HEK293 (cell line): Measurements from ENCODE around the gene KIAA1755.

Experiments
- AEBP2 ChIP-seq: fragments of 450-650 bp; formaldehyde crosslinking; IDR thresholded peaks from 2 replicates; pipeline ENCODE4 v1.5.1; 2016; ENCODE audit warnings: missing biosample characterization, missing genetic modification characterization, borderline replicate concordance
- GFI1B ChIP-seq: fragments of 450-650 bp; formaldehyde crosslinking; IDR thresholded peaks from 2 replicates; pipeline ENCODE4 v1.5.1; 2016; ENCODE audit warnings: missing biosample characterization, missing genetic modification characterization
- GLI2 ChIP-seq: fragments of 450-650 bp; formaldehyde crosslinking; IDR thresholded peaks from 2 replicates; pipeline ENCODE4; 2017; ENCODE audit warnings: missing biosample characterization, missing genetic modification characterization, low read depth, borderline replicate concordance
- KLF8 ChIP-seq: fragments of 450-650 bp; formaldehyde crosslinking; IDR thresholded peaks from 2 replicates; pipeline ENCODE4 v1.5.1; 2016; ENCODE audit warnings: missing biosample characterization, missing genetic modification characterization
- WT1 ChIP-seq: fragments of 450-650 bp; formaldehyde crosslinking; IDR thresholded peaks from 2 replicates; pipeline ENCODE4 v1.5.1; 2016; ENCODE audit warnings: missing biosample characterization, missing genetic modification characterization
- ZBTB20 ChIP-seq: fragments of 450-650 bp; formaldehyde crosslinking; IDR thresholded peaks from 2 replicates; pipeline ENCODE4 v1.5.1; 2016; ENCODE audit warnings: missing biosample characterization, missing genetic modification characterization
- ZFHX2 ChIP-seq: fragments of 450-650 bp; formaldehyde crosslinking; conservative IDR thresholded peaks from 2 replicates; pipeline ENCODE4 v1.5.1; 2016; ENCODE audit warnings: missing biosample characterization, missing genetic modification characterization
- ZFP3 ChIP-seq: fragments of 450-650 bp; formaldehyde crosslinking; IDR thresholded peaks from 2 replicates; pipeline ENCODE4 v1.5.1; 2016; ENCODE audit warnings: low read depth, missing biosample characterization, missing genetic modification characterization
- ZFP69B ChIP-seq: fragments of 450-650 bp; formaldehyde crosslinking; IDR thresholded peaks from 2 replicates; pipeline ENCODE4 v1.5.1; 2016; ENCODE audit warnings: missing biosample characterization, missing genetic modification characterization
- ZNF112 ChIP-seq: fragments of 450-650 bp; formaldehyde crosslinking; IDR thresholded peaks from 2 replicates; pipeline ENCODE4 v1.5.0; 2017; ENCODE audit warnings: missing biosample characterization, missing genetic modification characterization
- ZNF146 ChIP-seq: fragments of 450-650 bp; formaldehyde crosslinking; IDR thresholded peaks from 2 replicates; pipeline ENCODE4 v1.5.1; 2016; ENCODE audit warnings: missing biosample characterization, missing genetic modification characterization
- ZNF157 ChIP-seq: fragments of 450-650 bp; formaldehyde crosslinking; IDR thresholded peaks from 2 replicates; pipeline ENCODE4 v1.5.1; 2016; ENCODE audit warnings: missing biosample characterization, missing genetic modification characterization
- ZNF16 ChIP-seq: fragments of 450-650 bp; formaldehyde crosslinking; IDR thresholded peaks from 2 replicates; pipeline ENCODE4 v1.5.1; 2016; ENCODE audit warnings: low read depth, missing biosample characterization, missing genetic modification characterization
- ZNF2 ChIP-seq: fragments of 450-650 bp; formaldehyde crosslinking; IDR thresholded peaks from 2 replicates; pipeline ENCODE4 v1.5.1; 2016; ENCODE audit warnings: missing biosample characterization, missing genetic modification characterization
- ZNF280C ChIP-seq: fragments of 450-650 bp; formaldehyde crosslinking; IDR thresholded peaks from 2 replicates; pipeline ENCODE4 v1.5.1; 2016; ENCODE audit warnings: missing biosample characterization, missing genetic modification characterization
- ZNF292 ChIP-seq: fragments of 450-650 bp; formaldehyde crosslinking; IDR thresholded peaks from 2 replicates; pipeline ENCODE4 v1.5.1; 2016; ENCODE audit warnings: low read depth, missing biosample characterization, missing genetic modification characterization, borderline replicate concordance
- ZNF404 ChIP-seq: fragments of 450-650 bp; formaldehyde crosslinking; IDR thresholded peaks from 2 replicates; pipeline ENCODE4 v1.5.1; 2017; ENCODE audit warnings: missing biosample characterization, missing genetic modification characterization
- ZNF473 ChIP-seq: fragments of 450-650 bp; formaldehyde crosslinking; IDR thresholded peaks from 2 replicates; pipeline ENCODE4 v1.5.1; 2017; ENCODE audit warnings: missing biosample characterization, missing genetic modification characterization
- ZNF514 ChIP-seq: fragments of 450-650 bp; formaldehyde crosslinking; IDR thresholded peaks from 2 replicates; pipeline ENCODE4 v1.5.1; 2016; ENCODE audit warnings: missing biosample characterization, missing genetic modification characterization
- ZNF529 ChIP-seq: fragments of 450-650 bp; formaldehyde crosslinking; IDR thresholded peaks from 2 replicates; pipeline ENCODE4 v1.5.1; 2017; ENCODE audit warnings: missing genetic modification characterization, missing biosample characterization; ENCODE audit not compliant: insufficient replicate concordance
- ZNF555 ChIP-seq: fragments of 450-650 bp; formaldehyde crosslinking; conservative IDR thresholded peaks from 2 replicates; pipeline ENCODE4 v1.5.1; 2017; ENCODE audit warnings: missing biosample characterization, mild to moderate bottlenecking, missing genetic modification characterization, inconsistent platforms
- ZNF621 ChIP-seq: fragments of 450-650 bp; formaldehyde crosslinking; IDR thresholded peaks from 2 replicates; pipeline ENCODE4 v1.5.1; 2017; ENCODE audit warnings: missing biosample characterization, missing genetic modification characterization
- ZNF664 ChIP-seq: fragments of 450-650 bp; formaldehyde crosslinking; IDR thresholded peaks from 2 replicates; pipeline ENCODE4 v1.5.1; 2016; ENCODE audit warnings: missing biosample characterization, missing genetic modification characterization
- ZNF837 ChIP-seq: fragments of 450-650 bp; formaldehyde crosslinking; IDR thresholded peaks from 2 replicates; pipeline ENCODE4 v1.5.1; 2016; ENCODE audit warnings: missing biosample characterization, missing genetic modification characterization
- ZSCAN30 ChIP-seq: fragments of 450-650 bp; IDR thresholded peaks from 2 replicates; pipeline ENCODE4 v1.5.1; 2018; ENCODE audit warnings: missing biosample characterization, mild to moderate bottlenecking, missing genetic modification characterization, moderate library complexity
- TF ChIP-seq, protein P1 (sequence below): fragments of 450-650 bp; formaldehyde crosslinking; IDR thresholded peaks from 2 replicates; pipeline ENCODE4 v1.5.1; 2016; ENCODE audit warnings: missing biosample characterization, missing genetic modification characterization, low read depth
- TF ChIP-seq, protein P2 (sequence below): fragments of 450-650 bp; formaldehyde crosslinking; IDR thresholded peaks from 2 replicates; pipeline ENCODE4 v1.5.1; 2016; ENCODE audit warnings: missing biosample characterization, missing genetic modification characterization
- TF ChIP-seq, protein P3 (sequence below): fragments of 450-650 bp; formaldehyde crosslinking; IDR thresholded peaks from 2 replicates; pipeline ENCODE4 v1.5.1; 2016; ENCODE audit warnings: missing biosample characterization, missing genetic modification characterization
- TF ChIP-seq, protein P4 (sequence below): fragments of 450-650 bp; formaldehyde crosslinking; IDR thresholded peaks from 2 replicates; pipeline ENCODE4 v1.5.1; 2017; ENCODE audit warnings: missing biosample characterization, missing genetic modification characterization
- TF ChIP-seq, protein P5 (sequence below): fragments of 450-650 bp; formaldehyde crosslinking; IDR thresholded peaks from 2 replicates; pipeline ENCODE4 v1.5.1; 2016; ENCODE audit warnings: missing biosample characterization, missing genetic modification characterization

The KIAA1755 gene

GRCh38 chr20:38221119-38221589 is 39.4 kb downstream of the KIAA1755 start (continued):
- TF ChIP-seq ZNF473 (tag by site-specific recombination) (no peak), AEBP2 (tag by site-specific recombination) (no peak), ZNF16 (no peak), ZNF404 (tag by site-specific recombination) (no peak), ZNF514 (tag by site-specific recombination) (no peak), KLF8 (tag by site-specific recombination) (0 out of 2 replicates have a peak, but pooled peaks have one; percentile 1), ZNF280C (no peak), ZFP69B (tag by site-specific recombination) (peak; percentile 62), GFI1B (tag by site-specific recombination) (no peak), ZNF146 (tag by site-specific recombination) (no peak), ZNF2 (tag by site-specific recombination) (0 out of 2 replicates have a peak, but pooled peaks have one; percentile 59), ZNF555 (tag by site-specific recombination) (no peak), GLI2 (tag by site-specific recombination) (no peak), ZNF157 (no peak), ZNF664 (tag by site-specific recombination) (no peak), ZBTB20 (no peak), ZNF112 (tag by site-specific recombination) (no peak), ZFP3 (tag by site-specific recombination) (no peak), ZFHX2 (tag by site-specific recombination) (peak; percentile 71), WT1 (no peak), ZNF292 (tag by site-specific recombination) (no peak), ZNF529 (tag by site-specific recombination) (no peak), ZSCAN30 (no peak), ZNF621 (no peak), ZNF837 (no peak)
- TF ChIP-seq, protein P1, sequence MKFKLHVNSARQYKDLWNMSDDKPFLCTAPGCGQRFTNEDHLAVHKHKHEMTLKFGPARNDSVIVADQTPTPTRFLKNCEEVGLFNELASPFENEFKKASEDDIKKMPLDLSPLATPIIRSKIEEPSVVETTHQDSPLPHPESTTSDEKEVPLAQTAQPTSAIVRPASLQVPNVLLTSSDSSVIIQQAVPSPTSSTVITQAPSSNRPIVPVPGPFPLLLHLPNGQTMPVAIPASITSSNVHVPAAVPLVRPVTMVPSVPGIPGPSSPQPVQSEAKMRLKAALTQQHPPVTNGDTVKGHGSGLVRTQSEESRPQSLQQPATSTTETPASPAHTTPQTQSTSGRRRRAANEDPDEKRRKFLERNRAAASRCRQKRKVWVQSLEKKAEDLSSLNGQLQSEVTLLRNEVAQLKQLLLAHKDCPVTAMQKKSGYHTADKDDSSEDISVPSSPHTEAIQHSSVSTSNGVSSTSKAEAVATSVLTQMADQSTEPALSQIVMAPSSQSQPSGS: no peak
- TF ChIP-seq, protein P2, sequence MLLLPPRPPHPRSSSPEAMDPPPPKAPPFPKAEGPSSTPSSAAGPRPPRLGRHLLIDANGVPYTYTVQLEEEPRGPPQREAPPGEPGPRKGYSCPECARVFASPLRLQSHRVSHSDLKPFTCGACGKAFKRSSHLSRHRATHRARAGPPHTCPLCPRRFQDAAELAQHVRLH: no peak
- TF ChIP-seq, protein P3, sequence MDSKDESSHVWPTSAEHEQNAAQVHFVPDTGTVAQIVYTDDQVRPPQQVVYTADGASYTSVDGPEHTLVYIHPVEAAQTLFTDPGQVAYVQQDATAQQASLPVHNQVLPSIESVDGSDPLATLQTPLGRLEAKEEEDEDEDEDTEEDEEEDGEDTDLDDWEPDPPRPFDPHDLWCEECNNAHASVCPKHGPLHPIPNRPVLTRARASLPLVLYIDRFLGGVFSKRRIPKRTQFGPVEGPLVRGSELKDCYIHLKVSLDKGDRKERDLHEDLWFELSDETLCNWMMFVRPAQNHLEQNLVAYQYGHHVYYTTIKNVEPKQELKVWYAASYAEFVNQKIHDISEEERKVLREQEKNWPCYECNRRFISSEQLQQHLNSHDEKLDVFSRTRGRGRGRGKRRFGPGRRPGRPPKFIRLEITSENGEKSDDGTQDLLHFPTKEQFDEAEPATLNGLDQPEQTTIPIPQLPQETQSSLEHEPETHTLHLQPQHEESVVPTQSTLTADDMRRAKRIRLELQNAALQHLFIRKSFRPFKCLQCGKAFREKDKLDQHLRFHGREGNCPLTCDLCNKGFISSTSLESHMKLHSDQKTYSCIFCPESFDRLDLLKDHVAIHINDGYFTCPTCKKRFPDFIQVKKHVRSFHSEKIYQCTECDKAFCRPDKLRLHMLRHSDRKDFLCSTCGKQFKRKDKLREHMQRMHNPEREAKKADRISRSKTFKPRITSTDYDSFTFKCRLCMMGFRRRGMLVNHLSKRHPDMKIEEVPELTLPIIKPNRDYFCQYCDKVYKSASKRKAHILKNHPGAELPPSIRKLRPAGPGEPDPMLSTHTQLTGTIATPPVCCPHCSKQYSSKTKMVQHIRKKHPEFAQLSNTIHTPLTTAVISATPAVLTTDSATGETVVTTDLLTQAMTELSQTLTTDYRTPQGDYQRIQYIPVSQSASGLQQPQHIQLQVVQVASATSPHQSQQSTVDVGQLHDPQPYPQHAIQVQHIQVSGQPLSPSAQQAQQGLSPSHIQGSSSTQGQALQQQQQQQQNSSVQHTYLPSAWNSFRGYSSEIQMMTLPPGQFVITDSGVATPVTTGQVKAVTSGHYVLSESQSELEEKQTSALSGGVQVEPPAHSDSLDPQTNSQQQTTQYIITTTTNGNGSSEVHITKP (tag by site-specific recombination): no peak
- TF ChIP-seq, protein P4, sequence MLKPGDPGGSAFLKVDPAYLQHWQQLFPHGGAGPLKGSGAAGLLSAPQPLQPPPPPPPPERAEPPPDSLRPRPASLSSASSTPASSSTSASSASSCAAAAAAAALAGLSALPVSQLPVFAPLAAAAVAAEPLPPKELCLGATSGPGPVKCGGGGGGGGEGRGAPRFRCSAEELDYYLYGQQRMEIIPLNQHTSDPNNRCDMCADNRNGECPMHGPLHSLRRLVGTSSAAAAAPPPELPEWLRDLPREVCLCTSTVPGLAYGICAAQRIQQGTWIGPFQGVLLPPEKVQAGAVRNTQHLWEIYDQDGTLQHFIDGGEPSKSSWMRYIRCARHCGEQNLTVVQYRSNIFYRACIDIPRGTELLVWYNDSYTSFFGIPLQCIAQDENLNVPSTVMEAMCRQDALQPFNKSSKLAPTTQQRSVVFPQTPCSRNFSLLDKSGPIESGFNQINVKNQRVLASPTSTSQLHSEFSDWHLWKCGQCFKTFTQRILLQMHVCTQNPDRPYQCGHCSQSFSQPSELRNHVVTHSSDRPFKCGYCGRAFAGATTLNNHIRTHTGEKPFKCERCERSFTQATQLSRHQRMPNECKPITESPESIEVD (tag by site-specific recombination): no peak
- TF ChIP-seq, protein P5, sequence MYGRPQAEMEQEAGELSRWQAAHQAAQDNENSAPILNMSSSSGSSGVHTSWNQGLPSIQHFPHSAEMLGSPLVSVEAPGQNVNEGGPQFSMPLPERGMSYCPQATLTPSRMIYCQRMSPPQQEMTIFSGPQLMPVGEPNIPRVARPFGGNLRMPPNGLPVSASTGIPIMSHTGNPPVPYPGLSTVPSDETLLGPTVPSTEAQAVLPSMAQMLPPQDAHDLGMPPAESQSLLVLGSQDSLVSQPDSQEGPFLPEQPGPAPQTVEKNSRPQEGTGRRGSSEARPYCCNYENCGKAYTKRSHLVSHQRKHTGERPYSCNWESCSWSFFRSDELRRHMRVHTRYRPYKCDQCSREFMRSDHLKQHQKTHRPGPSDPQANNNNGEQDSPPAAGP (tag by site-specific recombination): 0 out of 2 replicates have a peak, but pooled peaks have one; percentile 24
